Endothelial cell of umbilical vein (primary cell): ENCODE results near the gene DHRS2. TPM values are rescaled to one million over a fixed set of nuclear protein-coding genes. Genes with fewer than 3 reads are reported as not detected.

ENCODE experiments used
- BruUV-seq: library from RNA; stranded (reverse); fragments of 400-500 nt; replicated peaks from 2 replicates; lab custom pipeline; 2021; lab: Mats Ljungman, UMichigan
- CTCF ChIA-PET: fragments of 300-600, 350-600 bp; sonication (Branson Sonifier 250); formaldehyde crosslinking; loops from one replicate; lab custom pipeline; 2021; ENCODE audit warnings: antibody characterized with exemption, inconsistent platforms; lab: Charles Lee
- POLR2A ChIA-PET: fragments of 300-600, 350-600 bp; sonication (Branson Sonifier 250); formaldehyde crosslinking; loops from one replicate; lab custom pipeline; 2021; ENCODE audit warnings: antibody characterized with exemption, inconsistent platforms; lab: Charles Lee
- DNase-seq: peaks from one replicate; pipeline ENCODE4 v3.0.0-alpha.2; 2011; ENCODE audit warnings: low read depth, low spot score
- FAIRE-seq: peaks from 2 replicates; lab custom pipeline; 2011; peaks lifted over from hg19 to GRCh38; lab: Jason Lieb, UNC
- H2AFZ ChIP-seq: 2 replicates; pipeline ENCODE4 v1.6.0; 2012; ENCODE audit warnings: low read depth, low read length, control low read depth, inconsistent platforms
- H3K27ac ChIP-seq: 2 replicates; pipeline ENCODE4 v1.5.1; 2011; ENCODE audit warnings: low read depth, mild to moderate bottlenecking, control low read depth, low read length, moderate library complexity; ENCODE audit not compliant: insufficient read depth
- H3K27me3 ChIP-seq, 2 experiments: 2 replicates each; pipeline versions ENCODE4 v1.6.0 to v1.6.1; 2011; ENCODE audit warnings: low read length in 2 of 2, mixed read lengths in 1 of 2; ENCODE audit not compliant: control insufficient read depth in 2 of 2, insufficient read depth in 2 of 2
- H3K36me3 ChIP-seq, 2 experiments: 2 replicates in 1 of 2; 3 replicates in 1 of 2; pipeline ENCODE4 v1.5.1; 2011; ENCODE audit warnings: low read length in 2 of 2, mild to moderate bottlenecking in 1 of 2, moderate library complexity in 1 of 2; ENCODE audit not compliant: control insufficient read depth in 2 of 2, insufficient read depth in 2 of 2; ENCODE audit errors: extremely low read depth in 1 of 2
- H3K4me1 ChIP-seq: 3 replicates; pipeline ENCODE4 v1.5.1; 2011; ENCODE audit warnings: mild to moderate bottlenecking, low read length; ENCODE audit not compliant: control insufficient read depth, insufficient read depth; ENCODE audit errors: extremely low read depth
- H3K4me2 ChIP-seq: 2 replicates; pipeline ENCODE4 v1.6.1; 2011; ENCODE audit warnings: low read length, control low read depth, mixed read lengths; ENCODE audit not compliant: insufficient read depth
- H3K4me3 ChIP-seq, 3 experiments: fragments of 200-600 bp in 1 of 3; sonication (generic), shearing (Covaris generic) in 1 of 3; replicated peaks in 1 of 3; 2 replicates each; pipeline ENCODE4 v1.5.1; 2011 to 2016; ENCODE audit warnings: control low read depth in 3 of 3, low read length in 3 of 3, mild to moderate bottlenecking in 2 of 3, inconsistent platforms in 1 of 3, low read depth in 1 of 3, moderate library complexity in 1 of 3; ENCODE audit not compliant: insufficient read depth in 1 of 3
- H3K79me2 ChIP-seq: 2 replicates; pipeline ENCODE4 v1.6.0; 2012; ENCODE audit warnings: low read length, inconsistent platforms; ENCODE audit not compliant: control insufficient read depth, insufficient read depth
- H3K9ac ChIP-seq: replicated peaks from 2 replicates; pipeline ENCODE3; 2011; ENCODE audit warnings: low read length, control low read depth; ENCODE audit not compliant: insufficient read depth; ENCODE audit errors: extremely low read depth
- H3K9me1 ChIP-seq: replicated peaks from 3 replicates; pipeline ENCODE4 v1.6.0; 2011; ENCODE audit warnings: mild to moderate bottlenecking, low read length; ENCODE audit not compliant: control insufficient read depth, insufficient read depth; ENCODE audit errors: extremely low read depth
- H3K9me3 ChIP-seq: replicated peaks from 2 replicates; pipeline ENCODE4 v1.5.1; 2012; ENCODE audit warnings: low read length, inconsistent platforms; ENCODE audit not compliant: control insufficient read depth, insufficient read depth
- H4K20me1 ChIP-seq: replicated peaks from 2 replicates; pipeline ENCODE3; 2011; ENCODE audit warnings: mild to moderate bottlenecking, low read length; ENCODE audit not compliant: control insufficient read depth, insufficient read depth; ENCODE audit errors: extremely low read depth
- CTCF ChIP-seq, 2 donors: IDR thresholded peaks; 1 replicate in 1 of 2; 2 replicates in 1 of 2; pipeline ENCODE4 v1.5.1; 2011; ENCODE audit warnings: low read length in 2 of 2, mild to moderate bottlenecking in 2 of 2, moderate library complexity in 2 of 2, control low read depth in 1 of 2, inconsistent platforms in 1 of 2, low read depth in 1 of 2; ENCODE audit not compliant: insufficient read depth in 1 of 2; ENCODE audit errors: extremely low read depth in 1 of 2
- EZH2 ChIP-seq: IDR thresholded peaks from 2 replicates; pipeline ENCODE4 v1.6.1; 2012; ENCODE audit warnings: borderline replicate concordance, low read depth, mild to moderate bottlenecking, moderate library complexity, low read length, inconsistent platforms; ENCODE audit not compliant: severe bottlenecking
- FOS ChIP-seq: IDR thresholded peaks from 2 replicates; pipeline ENCODE4 v1.6.1; 2011; ENCODE audit warnings: mild to moderate bottlenecking, low read length, moderate library complexity, borderline replicate concordance; ENCODE audit not compliant: insufficient read depth
- GATA2 ChIP-seq: IDR thresholded peaks from 2 replicates; pipeline ENCODE4 v1.7.0; 2011; ENCODE audit warnings: low read depth, mild to moderate bottlenecking, moderate library complexity, mixed read lengths, low read length; ENCODE audit not compliant: insufficient read length, insufficient read depth
- JUN ChIP-seq: IDR thresholded peaks from 2 replicates; pipeline ENCODE4 v1.6.1; 2011; ENCODE audit warnings: borderline replicate concordance, low read depth; ENCODE audit not compliant: insufficient read length, insufficient read depth
- MAX ChIP-seq: IDR thresholded peaks from 2 replicates; pipeline ENCODE4 v1.6.1; 2011; ENCODE audit not compliant: insufficient read depth, insufficient read length
- MYC ChIP-seq: IDR thresholded peaks from one replicate; pipeline ENCODE4 v1.6.1; 2011; ENCODE audit warnings: mild to moderate bottlenecking, low read depth, low read length
- POLR2A ChIP-seq: IDR thresholded peaks from 2 replicates; pipeline ENCODE4 v1.6.1; 2012; ENCODE audit warnings: low read depth, mild to moderate bottlenecking, control low read depth, low read length
- POLR2AphosphoS5 ChIP-seq: IDR thresholded peaks from 2 replicates; pipeline ENCODE4 v1.6.1; 2012; ENCODE audit warnings: low read depth, mild to moderate bottlenecking, control low read depth, low read length, moderate library complexity; ENCODE audit not compliant: insufficient read depth
- dilution Hi-C: fragments of 300-500 bp; cut with MboI; formaldehyde crosslinking; loops from one replicate; pipeline ENCODE4 v1.15.0; 2019; ENCODE audit warnings: low sequenced_read_pairs; ENCODE audit not compliant: extremely low pct_ligation_motif_present
- intact Hi-C: fragments of 100-400 bp; cut with micrococcal nuclease; formaldehyde crosslinking; loops from one replicate; pipeline ENCODE4 v1.10.0; 2022
- polyA plus RNA-seq, 4 experiments: library from polyadenylated mRNA; depleted of rRNA in 3 of 4; stranded (reverse) in 3 of 4; unstranded in 1 of 4; fragments of >200 nt; gene quantifications; 2 replicates each; pipeline versions ENCODE4 v1.2.1 to v1.2.3, GENCODE V29; 2011 to 2012; ENCODE audit warnings: missing spikeins in 1 of 4
- total RNA-seq: library from RNA; stranded (reverse); gene quantifications from 2 replicates; pipeline ENCODE4 v1.2.3, GENCODE V29; 2021

The DHRS2 gene
- total and polyA plus RNA-seq, 2 donors (not counting 3 experiments of a cell fraction or from before 2014, with no cell fraction given), result 0.10 TPM; not detected in 1

- DNase-seq (no peak), FAIRE-seq (no peak)
- no peaks in the 10 kb centered on the region for H4K20me1 ChIP-seq
- ChIA-PET CTCF (interaction anchor here (0.7 to 4.9 kb wide), 2 partner anchors 37 to 244 kb away, joined by 3 to 224 read pairs; no protein-coding TSS in a partner anchor), POLR2A (no interaction called here)
- TF ChIP-seq EZH2 (no peak), JUN (no peak), FOS (no peak), CTCF (IDR thresholded peaks at IDR 0.05; ENCODE audit: extremely low read depth in 1 of 2, insufficient read depth in 1 of 2, low read depth in 1 of 2, low read length in 2 of 2) (no peak)
- dilution Hi-C loops (no loop called here), intact Hi-C loops (no loop called here)
- H3K27ac ChIP-seq, result no peak overlapping the region
- H3K4me3 ChIP-seq, result no peak overlapping the region
- no peak overlapping the region for H3K9ac ChIP-seq
- H3K9me1 ChIP-seq, result no peaks in the 10 kb centered on the region
- no peak overlapping the region for H3K4me2 ChIP-seq
- no peaks in the 10 kb centered on the region for H3K4me1 ChIP-seq
- peaks cover 0 to 2% of the 10 kb centered on the region in 2 experiments for H3K27me3 ChIP-seq
- no peak overlapping the region for H2AFZ ChIP-seq
- H3K9me3 ChIP-seq, result no peaks in the 10 kb centered on the region
- no peaks in the 10 kb centered on the region for H3K36me3 ChIP-seq
- no TSS peak for BruUV-seq
- no peaks in the 10 kb centered on the region for H3K79me2 ChIP-seq
Observed at GRCh38 chr14:23669441-23669840, 33.3 kb downstream of the DHRS2 start.

- Histone ChIP-seq H3K4me1 (no peaks in the 10 kb centered on the region), H3K9me3 (no peaks in the 10 kb centered on the region), H3K4me2 (no peak overlapping the region), H3K4me3 (no peak overlapping the region), H3K9ac (no peak overlapping the region), H4K20me1 (no peaks in the 10 kb centered on the region), H3K36me3 (no peaks in the 10 kb centered on the region), H3K79me2 (no peaks in the 10 kb centered on the region), H3K9me1 (no peaks in the 10 kb centered on the region), H2AFZ (no peak overlapping the region), H3K27ac (no peak overlapping the region), H3K27me3 (peaks cover 0 to 2% of the 10 kb centered on the region in 2 experiments)
- intact Hi-C loops (no loop called here), dilution Hi-C loops (no loop called here)
- TF ChIP-seq JUN (no peak), POLR2AphosphoS5 (no peak), GATA2 (no peak), FOS (no peak), EZH2 (no peak), MYC (no peak), POLR2A (no peak), MAX (no peak), CTCF (IDR thresholded peaks at IDR 0.05; ENCODE audit: extremely low read depth in 1 of 2, insufficient read depth in 1 of 2, low read depth in 1 of 2, low read length in 2 of 2) (no peak)
- no TSS peak for BruUV-seq
- no peak for FAIRE-seq
- ChIA-PET CTCF (no interaction called here), POLR2A (no interaction called here)
- DNase-seq, result no peak
Observed at GRCh38 chr14:23670481-23670880, 34.3 kb downstream of the DHRS2 start.
